GM15510 (cell line): ENCODE results near the gene CALHM2.

Source experiments
- POLR2A ChIP-seq: IDR thresholded peaks from 3 replicates; pipeline ENCODE4 v1.6.1; 2011; ENCODE audit warnings: borderline replicate concordance; ENCODE audit not compliant: insufficient read length; ENCODE audit errors: extremely low read depth

CALHM2 gene

DNA sequence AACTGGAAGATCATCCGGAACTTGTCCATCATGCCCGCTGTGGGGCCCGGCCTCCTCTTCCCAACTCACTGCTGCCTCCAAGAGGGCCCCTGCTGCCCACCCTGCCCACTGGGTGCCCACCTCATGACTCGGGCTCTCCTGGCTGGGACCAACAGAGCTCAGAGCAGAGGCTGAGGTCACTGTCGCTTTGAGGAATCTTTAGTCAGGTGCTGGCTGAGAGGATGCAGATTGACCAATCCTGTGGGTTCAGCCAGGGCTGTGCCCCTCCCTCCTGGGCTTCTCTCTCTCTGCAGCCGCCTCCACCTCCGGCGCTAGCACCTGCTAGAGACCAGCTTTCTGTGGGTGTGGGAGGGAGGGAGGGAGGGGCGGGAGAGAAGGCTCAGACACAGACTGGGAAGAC is 6.5 kb upstream of the CALHM2 start, which contains the start of gene CALHM1:
Gene CALHM1 (minus strand): TSS at position 181 of the 400 bp plus-strand sequence. CDS start 149 bp downstream, at position 32.
- TF ChIP-seq POLR2A, result no peak

- TF ChIP-seq POLR2A, result no peak
Measured at GRCh38 chr10:103457896-103458583, 5.9 kb upstream of the CALHM2 start.

GRCh38 chr10:103457176-103457712 is 5.1 kb upstream of the CALHM2 start:
- no peak for TF ChIP-seq POLR2A

- TF ChIP-seq POLR2A, result no peak
Measured at GRCh38 chr10:103456074-103456660, 4.0 kb upstream of the CALHM2 start.

GRCh38 chr10:103455235-103455634 is 3.1 kb upstream of the CALHM2 start:
- TF ChIP-seq POLR2A, result no peak

DNA sequence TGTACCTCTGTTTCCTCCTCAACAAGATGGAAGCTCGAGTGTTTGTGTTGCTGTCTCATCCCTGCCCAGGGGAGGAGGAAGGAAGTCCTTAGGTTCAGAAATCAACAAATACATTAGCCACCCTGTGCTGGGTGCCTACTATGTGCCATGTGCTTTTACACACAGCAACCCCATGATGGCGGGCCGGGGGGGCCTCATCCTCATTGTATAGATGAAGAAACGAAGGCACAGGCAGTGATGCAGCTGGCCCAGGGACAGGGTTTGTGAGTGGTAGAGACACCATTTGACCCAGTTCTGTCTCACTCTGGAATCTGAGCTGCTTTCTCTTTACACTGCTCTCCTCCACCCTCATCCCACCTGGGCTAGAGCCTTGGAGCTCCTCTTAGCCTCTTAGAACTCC is 1.9 kb upstream of the CALHM2 start:
- TF ChIP-seq POLR2A, result no peak

- no peak for TF ChIP-seq POLR2A
Measured at GRCh38 chr10:103452506-103453230, 498 bp upstream of the CALHM2 start.

DNA sequence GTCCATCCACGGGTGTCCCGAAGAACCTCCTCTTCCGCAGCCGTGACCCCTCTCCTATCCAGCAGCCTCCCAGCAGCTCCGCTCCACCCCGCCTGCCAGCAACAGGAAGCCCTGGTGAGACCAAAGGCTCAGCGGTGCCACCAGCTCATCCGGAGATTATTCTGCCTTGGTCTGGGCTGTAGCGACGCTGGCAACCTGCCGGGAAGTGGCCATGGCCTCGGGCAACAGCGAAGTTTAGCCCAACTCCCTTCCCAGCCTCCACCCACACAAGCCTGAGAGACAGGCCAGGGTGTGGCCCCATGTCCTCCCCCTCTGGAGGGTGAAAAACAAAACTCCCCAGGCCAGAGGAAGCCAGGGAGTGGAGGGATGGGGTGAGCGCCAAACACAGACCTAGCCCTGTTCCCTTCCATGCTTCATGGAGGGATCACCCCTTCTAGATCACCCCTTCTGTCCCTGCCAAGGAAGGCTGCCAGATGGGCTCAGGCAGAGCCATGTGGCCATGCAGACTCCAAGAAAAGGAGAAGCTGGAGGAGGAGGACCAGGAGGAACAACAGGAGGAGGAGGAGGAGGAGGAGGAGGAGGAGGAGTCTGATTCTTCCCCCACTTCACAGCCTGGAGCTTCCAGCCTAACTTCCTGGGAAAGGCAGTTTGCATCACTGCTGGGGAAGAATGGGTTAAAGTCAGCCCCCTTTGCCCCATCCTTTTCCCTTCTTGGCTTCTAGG is 918 bp downstream of the CALHM2 start:
- no peak for TF ChIP-seq POLR2A

- TF ChIP-seq POLR2A, result no peak
Measured at GRCh38 chr10:103450201-103450695, 1.9 kb downstream of the CALHM2 start.

GRCh38 chr10:103449208-103450144 is 2.7 kb downstream of the CALHM2 start:
- TF ChIP-seq POLR2A, result no peak

DNA sequence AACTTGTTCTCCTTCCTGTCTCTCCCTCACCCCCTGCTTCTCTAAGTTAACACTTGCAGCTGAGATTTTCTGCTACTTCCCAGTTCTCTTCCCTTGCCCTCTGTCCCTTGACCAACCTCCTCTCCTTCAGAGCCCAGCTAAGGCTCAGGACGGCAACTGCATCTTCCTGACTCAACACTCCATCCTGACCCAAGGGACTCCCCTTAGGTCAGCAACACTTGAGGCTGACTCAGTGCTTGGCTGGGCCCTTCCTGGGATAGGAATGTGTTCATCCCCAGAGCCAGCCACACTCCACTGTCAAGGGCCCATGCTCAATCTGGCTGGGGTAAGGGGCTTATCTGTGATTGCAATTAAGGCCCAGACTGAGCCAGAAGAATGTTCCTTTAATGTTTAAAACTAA is 3.4 kb downstream of the CALHM2 start:
- no peak for TF ChIP-seq POLR2A

- no peak for TF ChIP-seq POLR2A
Measured at GRCh38 chr10:103447187-103447586, 5.0 kb downstream of the CALHM2 start.

DNA sequence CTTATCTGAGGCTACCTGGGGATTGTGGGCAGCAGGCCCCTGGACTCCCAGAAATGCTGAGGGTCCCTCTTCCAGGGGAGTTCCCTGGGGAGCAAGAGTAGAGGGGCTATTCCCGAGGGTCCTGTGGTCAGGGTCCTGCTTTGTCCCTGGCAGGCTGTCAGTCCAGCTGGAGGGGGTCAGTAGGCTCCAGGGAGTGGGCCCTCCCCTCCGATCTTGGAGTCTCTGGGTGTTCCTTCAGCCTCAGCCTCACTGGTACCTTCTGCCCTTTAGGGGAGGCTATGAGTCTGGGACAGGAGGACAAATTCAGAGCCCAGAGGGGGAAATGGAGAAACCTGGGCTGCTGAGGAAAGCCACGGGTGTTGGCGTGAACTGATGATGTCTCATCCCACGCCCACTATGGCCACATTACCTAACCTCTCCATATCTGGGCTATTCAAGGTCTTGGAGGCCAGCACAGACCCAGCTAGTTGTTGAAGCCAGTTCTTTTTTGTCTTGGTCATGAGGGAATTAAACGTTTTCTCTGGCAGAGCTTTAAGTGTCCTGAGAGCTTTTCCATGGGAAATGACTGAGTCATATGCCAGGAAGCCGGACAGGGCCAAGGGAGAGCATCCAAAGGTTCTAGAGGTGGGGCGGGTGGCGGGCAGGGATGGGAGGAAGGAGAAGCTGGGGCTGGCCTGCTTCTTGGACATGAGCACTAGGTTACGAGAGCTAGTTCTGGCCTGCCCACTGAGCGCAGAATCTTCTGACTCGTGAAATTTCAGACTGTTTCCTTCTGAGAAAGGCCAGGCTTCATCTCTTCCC is 6.2 kb downstream of the CALHM2 start:
- no peak for TF ChIP-seq POLR2A
